Lung (tissue), 16 donors: ENCODE measurements around the gene LCE3D. TPM values are rescaled to one million over a fixed set of nuclear protein-coding genes. Genes with fewer than 3 reads are reported as not detected.

Experiments used
- ATAC-seq: fragments of 200-7000 bp; cut with Tn5 transposase; one replicate; pipeline ENCODE4 v1.9.1; 2020; ENCODE audit warnings: moderate number of reproducible peaks; ENCODE audit not compliant: insufficient read depth, low FRiP score
- DNase-seq, 3 donors: peaks; one replicate each; pipeline ENCODE4 v3.0.0-alpha.2; 2013 to 2017
- H3K27ac ChIP-seq, 2 donors: one replicate each; pipeline ENCODE4 v1.5.1; 2013; ENCODE audit warnings: mild to moderate bottlenecking in 2 of 2, moderate library complexity in 2 of 2, control low read depth in 1 of 2, inconsistent platforms in 1 of 2, low read depth in 1 of 2, low read length in 1 of 2
- H3K27me3 ChIP-seq, 3 donors: one replicate each; pipeline ENCODE4 v1.5.1; 2013; ENCODE audit warnings: low read length in 2 of 3; ENCODE audit not compliant: control insufficient read depth in 3 of 3, insufficient read depth in 3 of 3
- H3K36me3 ChIP-seq, 4 donors: one replicate each; pipeline ENCODE4 v1.5.1; 2013; ENCODE audit warnings: low read length in 4 of 4, mild to moderate bottlenecking in 1 of 4, moderate library complexity in 1 of 4; ENCODE audit not compliant: control insufficient read depth in 4 of 4, insufficient read depth in 4 of 4
- H3K4me1 ChIP-seq, 5 donors: one replicate each; pipeline ENCODE4 v1.5.1; 2013; ENCODE audit warnings: low read length in 5 of 5, mild to moderate bottlenecking in 2 of 5, moderate library complexity in 1 of 5; ENCODE audit not compliant: control insufficient read depth in 5 of 5, insufficient read depth in 5 of 5
- H3K4me3 ChIP-seq: one replicate; pipeline ENCODE4 v1.5.1; 2013; ENCODE audit warnings: mild to moderate bottlenecking, control low read depth, moderate library complexity
- H3K9ac ChIP-seq, 2 donors: one replicate each; pipeline ENCODE4 v1.5.1; 2013; ENCODE audit warnings: low read length in 2 of 2, control low read depth in 1 of 2; ENCODE audit not compliant: insufficient read depth in 1 of 2
- H3K9me3 ChIP-seq, 4 donors: one replicate each; pipeline ENCODE4 v1.5.1; 2013; ENCODE audit warnings: low read length in 3 of 4, mild to moderate bottlenecking in 1 of 4, moderate library complexity in 1 of 4; ENCODE audit not compliant: control insufficient read depth in 4 of 4, insufficient read depth in 3 of 4
- CTCF ChIP-seq: IDR thresholded peaks from 2 replicates; pipeline ENCODE4 v1.5.1; 2012; ENCODE audit warnings: mild to moderate bottlenecking; ENCODE audit errors: control extremely low read depth, extremely low read depth
- WGBS, 2 donors: extraction: QIAGEN DNeasy Blood & Tissue Kit; methylation state at CpG; one replicate each; pipeline ENCODE4 v1.1.7; 2013; 5-methylcytosine and 5-hydroxymethylcytosine counted together
- long read RNA-seq, 5 donors: transcript quantifications; one replicate each; lab custom pipeline, GENCODE V29; 2026
- polyA plus RNA-seq, 2 donors: library from polyadenylated mRNA; stranded (reverse); fragments of 200-250 nt; gene quantifications; one replicate each; pipeline ENCODE4 v1.2.1, GENCODE V29; 2013
- total RNA-seq, 2 donors: library from RNA; depleted of rRNA in 1 of 2; stranded (reverse); fragments of >200 nt in 1 of 2; gene quantifications; one replicate each; pipeline ENCODE4 v1.2.1, GENCODE V29; 2014 to 2021
- donor health status: control.
- donor health status: control.
- donor health status: Bipolar disorder and iron deficiency.
- donor health status: healthy.
- donor health status: DM: yes; HTN: yes; CAD: no.

Gene LCE3D
- total RNA-seq (not detected), polyA plus RNA-seq (not detected)
- long read RNA-seq, donor 1 = 0 reads
- long read RNA-seq, donor 2 = 0 reads
- long read RNA-seq, donor 3 = 0 reads
- long read RNA-seq, donor 4 = 0 reads
- long read RNA-seq, donor 5 = 0 reads

- no peak within 1 kb of the TSS for H3K27ac ChIP-seq
- no peak within 1 kb of the TSS for H3K4me3 ChIP-seq
- WGBS, 2 donors = 74 to 80% methylated on average over 4 of the region's 4 CpGs
- no peak within 1 kb of the TSS for H3K9ac ChIP-seq
- ATAC-seq = no peak
- DNase-seq = no peak
- peaks cover 0 to 5% (median 1%) of the 10 kb centered on the region in 4 donors for H3K9me3 ChIP-seq
- no peak for TF ChIP-seq CTCF
- H3K27me3 ChIP-seq = no peaks in the 10 kb centered on the region
- no peaks in the 10 kb centered on the region for H3K4me1 ChIP-seq
- no peaks in the 10 kb centered on the region for H3K36me3 ChIP-seq
Measured at GRCh38 chr1:152580433-152580832, at the start of gene LCE3D. TSS of gene LCE3D (minus strand) at chr1:152580516. CDS start at chr1:152579936, 580 bp downstream.

GRCh38 chr1:152626744-152627143 lies 46.4 kb upstream of the LCE3D start:
- no peak overlapping the region for H3K27ac ChIP-seq
- H3K4me1 ChIP-seq = no peaks in the 10 kb centered on the region
- no peak overlapping the region for H3K4me3 ChIP-seq
- DNase-seq (no peak), ATAC-seq (no peak)
- WGBS, 2 donors = 81 to 96% methylated on average over 1 of the region's 1 CpG
- H3K9ac ChIP-seq = no peak overlapping the region
- TF ChIP-seq CTCF = no peak
- no peaks in the 10 kb centered on the region for H3K36me3 ChIP-seq
- no peaks in the 10 kb centered on the region for H3K27me3 ChIP-seq
- H3K9me3 ChIP-seq = peaks cover 0 to 16% (median 0%) of the 10 kb centered on the region in 4 donors

- DNase-seq (no peak), ATAC-seq (no peak)
- no peak for TF ChIP-seq CTCF
- Histone ChIP-seq H3K9ac (no peak overlapping the region), H3K9me3 (peaks cover 0 to 18% (median 8%) of the 10 kb centered on the region in 4 donors), H3K4me1 (no peaks in the 10 kb centered on the region), H3K27ac (no peak overlapping the region), H3K4me3 (no peak overlapping the region), H3K36me3 (no peaks in the 10 kb centered on the region), H3K27me3 (no peaks in the 10 kb centered on the region)
- 15 to 23% methylated on average over 27 to 29 of the region's 29 CpGs for WGBS, 2 donors
Measured at GRCh38 chr1:152623203-152623844, 43.0 kb upstream of the LCE3D start.

GRCh38 chr1:152622803-152623202 lies 42.5 kb upstream of the LCE3D start, which contains the start of gene LCE3A:
TSS of gene LCE3A (minus strand) at chr1:152623103. CDS start at chr1:152623103, 0 bp downstream.
- no peak within 1 kb of the TSS for H3K4me3 ChIP-seq
- ATAC-seq (no peak), DNase-seq (no peak)
- no peak within 1 kb of the TSS for H3K27ac ChIP-seq
- no peak for TF ChIP-seq CTCF
- H3K9me3 ChIP-seq = peaks cover 0 to 15% (median 12%) of the 10 kb centered on the region in 4 donors
- no peaks in the 10 kb centered on the region for H3K4me1 ChIP-seq
- no peaks in the 10 kb centered on the region for H3K36me3 ChIP-seq
- no peaks in the 10 kb centered on the region for H3K27me3 ChIP-seq
- no peak within 1 kb of the TSS for H3K9ac ChIP-seq
- 33 to 51% methylated on average over 10 of the region's 10 CpGs for WGBS, 2 donors
